OCI-LY1 (cell line): ENCODE measurements around the gene NAPEPLD.

Experiments used
- H2AFZ ChIP-seq: fragments of 200-600 bp; sonication (generic), shearing (Covaris generic); 2 replicates; pipeline ENCODE4 v1.6.0; 2014; ENCODE audit warnings: antibody characterized with exemption, mild to moderate bottlenecking, low read length
- H3F3A ChIP-seq: fragments of 200-600 bp; sonication (generic), shearing (Covaris generic); 2 replicates; pipeline ENCODE4 v1.6.0; 2014; ENCODE audit warnings: mild to moderate bottlenecking, antibody characterized with exemption, low read length, moderate library complexity; ENCODE audit not compliant: insufficient read depth
- H3K27ac ChIP-seq: fragments of 200-600 bp; sonication (generic); 2 replicates; pipeline ENCODE4 v1.5.1; 2014; ENCODE audit warnings: low read length, mixed run types, mild to moderate bottlenecking, low read depth; ENCODE audit not compliant: poor library complexity, severe bottlenecking
- H3K27me3 ChIP-seq: fragments of 200-600 bp; sonication (generic); 2 replicates; pipeline ENCODE4 v1.6.0; 2014; ENCODE audit warnings: antibody characterized with exemption, mild to moderate bottlenecking, low read length, moderate library complexity; ENCODE audit not compliant: insufficient read depth
- H3K36me3 ChIP-seq: fragments of 200-600 bp; sonication (generic); 2 replicates; pipeline ENCODE4 v1.6.1; 2014; ENCODE audit warnings: mild to moderate bottlenecking, antibody characterized with exemption, low read length, moderate library complexity, mixed read lengths; ENCODE audit not compliant: insufficient read depth
- H3K4me1 ChIP-seq: fragments of 200-600 bp; sonication (generic); 2 replicates; pipeline ENCODE4 v1.5.1; 2014; ENCODE audit warnings: mild to moderate bottlenecking, low read length, moderate library complexity; ENCODE audit not compliant: insufficient read depth, severe bottlenecking
- H3K4me2 ChIP-seq: fragments of 200-600 bp; sonication (generic), shearing (Covaris generic); 2 replicates; pipeline ENCODE4 v1.6.1; 2014; ENCODE audit warnings: low read length
- H3K4me3 ChIP-seq: fragments of 200-600 bp; sonication (generic); 2 replicates; pipeline ENCODE4 v1.5.1; 2014; ENCODE audit warnings: low read length, low read depth, mild to moderate bottlenecking, mixed read lengths; ENCODE audit not compliant: poor library complexity, severe bottlenecking
- H3K79me2 ChIP-seq: fragments of 200-600 bp; shearing (Covaris generic); 2 replicates; pipeline ENCODE4 v1.6.1; 2016; ENCODE audit warnings: mixed run types, low read length, mixed read lengths; ENCODE audit not compliant: insufficient read depth
- H3K9ac ChIP-seq: fragments of 200-600 bp; sonication (generic), shearing (Covaris generic); 2 replicates; pipeline ENCODE4 v1.6.1; 2014; ENCODE audit warnings: mild to moderate bottlenecking, low read length, mixed read lengths
- H3K9me2 ChIP-seq: fragments of 200-600 bp; sonication (generic), shearing (Covaris generic); 2 replicates; pipeline ENCODE4 v1.6.1; 2014; ENCODE audit warnings: low read depth, mild to moderate bottlenecking, low read length, mixed read lengths
- H3K9me3 ChIP-seq: fragments of 200-600 bp; shearing (Covaris generic); 2 replicates; pipeline ENCODE4 v1.6.1; 2014; ENCODE audit warnings: low read length, mixed read lengths
- H4K20me1 ChIP-seq: fragments of 200-600 bp; sonication (generic), shearing (Covaris generic); 2 replicates; pipeline ENCODE4 v1.6.0; 2016; ENCODE audit warnings: mild to moderate bottlenecking, low read length; ENCODE audit not compliant: insufficient read depth
- EZH2 ChIP-seq: fragments of 200-600 bp; sonication (generic), shearing (Covaris generic); IDR thresholded peaks from 2 replicates; pipeline ENCODE4 v1.8.0; 2017; ENCODE audit warnings: borderline replicate concordance, mixed run types, mild to moderate bottlenecking, antibody characterized with exemption, low read length, moderate library complexity, mixed read lengths
- TF ChIP-seq, protein P1 (sequence below): fragments of 200-600 bp; sonication (generic), shearing (Covaris generic); IDR thresholded peaks from 2 replicates; pipeline ENCODE4 v1.5.1; 2017; ENCODE audit warnings: mild to moderate bottlenecking, antibody characterized with exemption, low read length, moderate library complexity, mixed read lengths

The NAPEPLD gene

DNA sequence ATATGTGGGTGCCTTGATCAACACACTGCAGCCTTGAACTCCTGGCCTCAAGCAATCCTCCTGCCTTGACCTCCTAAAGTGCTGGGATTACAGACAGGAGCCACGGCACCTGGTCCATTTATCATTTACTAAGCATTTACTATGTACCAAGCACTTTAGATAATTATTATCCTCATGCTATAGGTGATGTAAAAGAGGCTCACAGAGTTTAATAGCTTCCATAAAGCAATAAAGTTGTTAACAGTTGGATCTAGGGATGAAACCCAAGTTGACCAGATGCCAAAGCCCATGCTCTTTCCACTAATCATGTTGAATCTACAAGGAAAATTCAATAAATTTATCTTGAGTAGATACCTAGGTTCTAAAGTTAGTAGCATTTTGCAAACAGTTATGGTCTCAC, 5.0 kb downstream of the NAPEPLD start:
- Histone ChIP-seq H3K4me2 (no peak overlapping the region), H3K79me2 (peaks cover 70% of the 10 kb centered on the region), H3K9ac (no peak overlapping the region), H3K4me1 (peaks cover 25% of the 10 kb centered on the region), H3K9me2 (no peaks in the 10 kb centered on the region), H3K27me3 (no peaks in the 10 kb centered on the region), H3K36me3 (peaks cover 24% of the 10 kb centered on the region), H3K4me3 (no peak overlapping the region), H3K27ac (no peak overlapping the region), H4K20me1 (no peaks in the 10 kb centered on the region), H2AFZ (no peak overlapping the region), H3F3A (no peaks in the 10 kb centered on the region), H3K9me3 (no peaks in the 10 kb centered on the region)
- no peak for TF ChIP-seq EZH2
- TF ChIP-seq, protein P1, sequence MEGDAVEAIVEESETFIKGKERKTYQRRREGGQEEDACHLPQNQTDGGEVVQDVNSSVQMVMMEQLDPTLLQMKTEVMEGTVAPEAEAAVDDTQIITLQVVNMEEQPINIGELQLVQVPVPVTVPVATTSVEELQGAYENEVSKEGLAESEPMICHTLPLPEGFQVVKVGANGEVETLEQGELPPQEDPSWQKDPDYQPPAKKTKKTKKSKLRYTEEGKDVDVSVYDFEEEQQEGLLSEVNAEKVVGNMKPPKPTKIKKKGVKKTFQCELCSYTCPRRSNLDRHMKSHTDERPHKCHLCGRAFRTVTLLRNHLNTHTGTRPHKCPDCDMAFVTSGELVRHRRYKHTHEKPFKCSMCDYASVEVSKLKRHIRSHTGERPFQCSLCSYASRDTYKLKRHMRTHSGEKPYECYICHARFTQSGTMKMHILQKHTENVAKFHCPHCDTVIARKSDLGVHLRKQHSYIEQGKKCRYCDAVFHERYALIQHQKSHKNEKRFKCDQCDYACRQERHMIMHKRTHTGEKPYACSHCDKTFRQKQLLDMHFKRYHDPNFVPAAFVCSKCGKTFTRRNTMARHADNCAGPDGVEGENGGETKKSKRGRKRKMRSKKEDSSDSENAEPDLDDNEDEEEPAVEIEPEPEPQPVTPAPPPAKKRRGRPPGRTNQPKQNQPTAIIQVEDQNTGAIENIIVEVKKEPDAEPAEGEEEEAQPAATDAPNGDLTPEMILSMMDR: no peak

DNA sequence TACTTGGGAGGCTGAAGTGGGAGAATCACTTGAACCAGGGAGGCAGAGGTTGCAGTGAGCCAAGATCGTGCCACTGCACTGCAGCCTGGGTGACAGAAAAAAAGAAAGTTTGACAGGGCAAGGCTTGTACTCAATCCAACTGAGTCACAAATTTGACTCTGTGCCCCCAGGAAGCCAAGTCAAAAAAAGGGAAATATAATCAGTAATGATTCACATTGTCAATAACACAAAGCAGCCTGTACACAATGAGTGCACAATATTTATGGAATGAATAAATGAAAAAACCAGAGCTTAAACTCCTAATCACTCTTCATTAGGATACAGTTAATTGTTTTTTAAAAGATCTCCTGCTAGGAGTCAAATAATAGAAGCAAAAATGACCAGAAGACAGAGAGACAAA, 6.4 kb downstream of the NAPEPLD start:
- peaks cover 58% of the 10 kb centered on the region for H3K79me2 ChIP-seq
- H3K27me3 ChIP-seq: no peaks in the 10 kb centered on the region
- H2AFZ ChIP-seq: no peak overlapping the region
- H3K9me2 ChIP-seq: no peaks in the 10 kb centered on the region
- H3K4me3 ChIP-seq: no peak overlapping the region
- H3F3A ChIP-seq: no peaks in the 10 kb centered on the region
- no peaks in the 10 kb centered on the region for H4K20me1 ChIP-seq
- H3K9ac ChIP-seq: no peak overlapping the region
- no peak overlapping the region for H3K4me2 ChIP-seq
- H3K36me3 ChIP-seq: peaks cover 24% of the 10 kb centered on the region
- no peak overlapping the region for H3K27ac ChIP-seq
- TF ChIP-seq, protein P1: no peak
- TF ChIP-seq EZH2: no peak
- H3K9me3 ChIP-seq: no peaks in the 10 kb centered on the region
- peaks cover 25% of the 10 kb centered on the region for H3K4me1 ChIP-seq

DNA sequence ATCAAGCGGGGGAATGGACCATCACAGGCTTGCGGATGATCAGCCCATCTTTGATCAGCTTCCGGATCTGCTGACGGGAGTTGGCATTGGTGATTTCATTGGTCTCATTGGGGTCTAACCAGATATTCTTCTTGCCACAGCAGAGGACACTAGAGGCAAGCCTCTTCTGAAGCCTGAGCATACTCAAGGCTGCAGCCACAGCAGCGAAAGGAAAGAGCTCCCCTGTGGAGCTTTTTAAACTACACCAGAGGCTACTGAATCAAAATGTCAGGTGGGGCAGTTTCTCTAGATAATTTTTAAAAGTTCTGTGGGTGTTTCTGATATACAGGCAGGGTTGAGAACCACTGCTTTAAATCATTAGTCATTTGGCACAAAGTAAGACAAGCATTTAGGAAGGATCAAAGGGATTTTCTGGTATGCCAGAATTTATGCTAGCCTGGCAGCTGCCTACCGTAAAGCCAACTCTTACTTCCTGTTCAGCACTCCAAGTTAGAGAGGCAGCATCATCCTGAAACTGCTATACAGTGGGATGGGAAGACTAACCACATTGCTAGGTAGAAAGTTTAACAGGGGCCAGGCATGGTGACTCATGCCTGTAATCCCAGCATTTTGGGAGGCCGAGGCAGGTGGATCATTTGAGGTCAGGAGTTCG, 7.0 kb downstream of the NAPEPLD start:
- no peak overlapping the region for H3K4me3 ChIP-seq
- no peak overlapping the region for H3K9ac ChIP-seq
- no peak overlapping the region for H2AFZ ChIP-seq

More for the DNA sequence above, 7.0 kb downstream of the NAPEPLD start:
- Histone ChIP-seq H3K27ac (no peak overlapping the region), H3F3A (no peaks in the 10 kb centered on the region), H3K9me3 (no peaks in the 10 kb centered on the region), H3K27me3 (no peaks in the 10 kb centered on the region), H3K4me1 (peaks cover 20% of the 10 kb centered on the region), H3K36me3 (peaks cover 24% of the 10 kb centered on the region), H4K20me1 (no peaks in the 10 kb centered on the region), H3K4me2 (no peak overlapping the region), H3K79me2 (peaks cover 52% of the 10 kb centered on the region), H3K9me2 (no peaks in the 10 kb centered on the region)
- TF ChIP-seq EZH2: no peak
- TF ChIP-seq, protein P1: no peak
